M059J (cell line): ENCODE results near the gene GADD45B. TPM values are rescaled to one million over a fixed set of nuclear protein-coding genes. Genes with fewer than 3 reads are reported as not detected.

Source experiments
- DNase-seq: peaks from one replicate; pipeline ENCODE4 v3.0.0-alpha.2; 2012; ENCODE audit warnings: low read depth
- total RNA-seq: library from RNA; depleted of rRNA; stranded (reverse); fragments of >200 nt; shearing (Covaris generic); gene quantifications from 2 replicates; pipeline ENCODE4 v1.2.3, GENCODE V29; 2014; rRNA removed

Gene GADD45B, protein sequence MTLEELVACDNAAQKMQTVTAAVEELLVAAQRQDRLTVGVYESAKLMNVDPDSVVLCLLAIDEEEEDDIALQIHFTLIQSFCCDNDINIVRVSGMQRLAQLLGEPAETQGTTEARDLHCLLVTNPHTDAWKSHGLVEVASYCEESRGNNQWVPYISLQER
- total RNA-seq, result 38.8 and 54.0 TPM in 2 replicates

DNA sequence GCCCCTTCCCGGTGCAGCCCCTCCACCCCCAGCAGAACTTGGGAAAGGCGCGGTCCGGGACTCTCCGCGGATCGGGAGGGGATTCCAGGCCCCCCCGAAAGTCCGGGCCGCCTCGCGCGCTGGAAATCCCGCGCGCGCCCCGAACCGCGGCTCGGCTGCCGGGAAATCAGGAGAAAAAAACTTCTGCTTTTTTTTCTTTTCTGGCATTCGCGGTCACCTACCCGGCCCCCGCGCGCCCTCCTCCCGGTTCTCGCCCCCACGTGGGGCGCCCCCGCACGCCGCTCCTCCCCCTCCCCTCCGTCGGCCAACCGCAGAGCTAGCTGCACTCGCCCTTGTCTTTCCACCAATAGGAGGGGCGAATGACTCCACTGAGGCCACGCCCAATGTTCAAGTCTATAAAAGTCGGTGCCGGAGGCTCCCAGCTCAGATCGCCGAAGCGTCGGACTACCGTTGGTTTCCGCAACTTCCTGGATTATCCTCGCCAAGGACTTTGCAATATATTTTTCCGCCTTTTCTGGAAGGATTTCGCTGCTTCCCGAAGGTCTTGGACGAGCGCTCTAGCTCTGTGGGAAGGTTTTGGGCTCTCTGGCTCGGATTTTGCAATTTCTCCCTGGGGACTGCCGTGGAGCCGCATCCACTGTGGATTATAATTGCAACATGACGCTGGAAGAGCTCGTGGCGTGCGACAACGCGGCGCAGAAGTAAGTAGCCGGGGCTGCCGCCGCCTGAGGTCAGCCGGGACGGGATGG is at the start of gene GADD45B:
TSS of gene GADD45B (plus strand) at position 426 of the 749 bp plus-strand sequence. CDS start at position 658, 232 bp downstream.
- DNase-seq, result peak; percentile 96

DNA sequence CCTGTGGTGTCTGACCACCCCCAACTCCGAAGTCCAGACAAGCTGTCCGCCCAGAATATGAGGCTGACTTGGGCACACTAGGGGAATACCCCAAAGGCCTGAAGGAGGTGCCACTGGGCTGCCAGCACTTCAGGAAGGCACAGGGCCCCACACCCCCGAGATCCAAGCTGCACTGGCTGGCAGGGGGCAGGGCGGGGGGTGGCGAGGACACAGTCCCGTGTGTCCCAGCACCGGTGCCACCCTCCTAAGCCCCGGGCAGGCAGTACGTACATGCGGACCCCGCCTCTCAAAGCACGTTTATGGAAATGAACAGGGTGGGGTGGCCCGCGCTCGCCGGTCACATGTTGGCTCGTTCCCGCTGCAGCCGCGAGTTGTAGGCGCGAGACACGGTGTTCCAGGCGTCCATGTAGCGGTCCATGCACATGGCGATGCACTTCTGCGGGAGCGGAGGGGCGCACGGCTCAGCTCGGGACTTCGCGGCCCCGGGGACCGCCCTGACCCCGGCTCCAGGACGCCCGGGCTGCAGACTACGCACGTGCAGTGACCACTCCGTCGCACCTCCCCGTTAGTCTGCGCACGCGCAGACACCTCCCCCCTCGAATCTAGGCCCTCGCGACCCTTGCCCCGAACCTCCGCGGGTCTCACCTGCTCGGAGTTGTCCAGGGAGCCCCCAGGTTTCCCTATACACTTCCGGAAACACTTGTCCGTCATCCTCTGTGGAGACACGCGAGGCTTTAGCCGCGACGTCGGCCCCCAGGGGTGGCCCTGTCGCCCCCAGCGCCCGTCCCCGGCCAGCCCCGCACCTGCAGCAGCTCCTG is 49.1 kb upstream of the GADD45B start:
- peak; percentile 24 for DNase-seq

DNA sequence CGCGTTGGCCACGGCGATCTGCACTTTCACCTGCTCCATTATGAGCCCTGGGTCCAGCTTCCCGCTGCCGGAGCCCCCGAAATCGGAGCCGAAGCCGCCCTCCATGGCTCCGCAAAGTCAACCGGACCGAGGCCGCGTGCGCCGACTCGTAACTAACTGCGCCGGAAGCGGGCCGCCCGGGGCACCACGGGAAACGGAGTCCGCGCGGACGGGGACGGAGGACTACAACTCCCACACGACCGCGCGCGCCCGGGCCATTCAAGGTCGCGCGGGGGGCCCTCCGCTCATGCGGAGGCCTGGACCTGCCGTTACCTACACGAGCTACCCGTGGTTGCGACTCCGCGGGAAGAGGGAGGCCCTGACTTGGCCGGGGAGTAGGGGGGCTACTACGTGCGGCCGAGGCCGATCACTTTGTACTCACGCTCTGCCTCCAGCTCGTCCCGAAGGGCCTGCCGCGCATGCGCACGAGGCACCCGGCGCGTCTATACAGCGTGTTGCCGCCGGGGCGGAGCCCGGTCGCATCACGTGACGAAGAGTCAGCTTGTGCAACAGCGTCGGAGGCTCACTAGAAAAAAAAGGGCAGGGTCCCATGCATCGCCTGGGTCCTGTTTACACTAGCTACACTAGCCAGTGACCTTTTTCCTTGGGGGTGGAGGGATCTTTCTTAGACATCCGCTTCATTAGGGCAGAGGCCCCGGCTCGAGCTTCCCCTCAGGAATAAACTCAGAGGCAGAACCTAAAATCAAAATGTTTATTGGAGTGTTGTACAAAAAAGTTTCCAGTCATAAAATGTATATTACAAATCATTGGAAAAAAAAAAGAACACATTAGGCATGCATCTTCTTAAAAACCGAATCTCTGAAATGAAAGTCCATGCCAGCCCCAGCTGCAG is 48.3 kb upstream of the GADD45B start, which contains the start of gene TIMM13:
TSS of gene TIMM13 (minus strand) at position 158 of the 892 bp plus-strand sequence. CDS start at position 105, 53 bp downstream.
- DNase-seq, result peak; percentile 94

DNA sequence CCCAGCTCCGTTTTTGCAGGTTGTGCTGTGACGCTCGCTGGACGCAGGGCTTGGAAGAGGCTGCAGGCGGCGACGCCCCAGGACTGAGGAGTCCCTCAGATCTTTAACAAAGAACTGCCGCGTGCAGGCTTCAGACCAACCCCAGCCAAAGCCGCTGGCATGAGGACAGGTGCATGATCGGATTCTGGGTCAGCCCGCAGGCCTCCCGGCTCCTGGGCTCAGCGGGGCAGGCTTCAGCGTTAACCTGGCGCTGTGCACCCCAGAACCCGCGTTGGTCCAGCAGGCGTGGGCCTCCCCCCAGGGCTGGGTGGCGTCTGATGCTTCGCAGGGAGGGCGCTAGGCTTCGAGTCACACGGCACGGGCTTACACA is 47.6 kb upstream of the GADD45B start:
- DNase-seq, result peak; percentile 24

DNA sequence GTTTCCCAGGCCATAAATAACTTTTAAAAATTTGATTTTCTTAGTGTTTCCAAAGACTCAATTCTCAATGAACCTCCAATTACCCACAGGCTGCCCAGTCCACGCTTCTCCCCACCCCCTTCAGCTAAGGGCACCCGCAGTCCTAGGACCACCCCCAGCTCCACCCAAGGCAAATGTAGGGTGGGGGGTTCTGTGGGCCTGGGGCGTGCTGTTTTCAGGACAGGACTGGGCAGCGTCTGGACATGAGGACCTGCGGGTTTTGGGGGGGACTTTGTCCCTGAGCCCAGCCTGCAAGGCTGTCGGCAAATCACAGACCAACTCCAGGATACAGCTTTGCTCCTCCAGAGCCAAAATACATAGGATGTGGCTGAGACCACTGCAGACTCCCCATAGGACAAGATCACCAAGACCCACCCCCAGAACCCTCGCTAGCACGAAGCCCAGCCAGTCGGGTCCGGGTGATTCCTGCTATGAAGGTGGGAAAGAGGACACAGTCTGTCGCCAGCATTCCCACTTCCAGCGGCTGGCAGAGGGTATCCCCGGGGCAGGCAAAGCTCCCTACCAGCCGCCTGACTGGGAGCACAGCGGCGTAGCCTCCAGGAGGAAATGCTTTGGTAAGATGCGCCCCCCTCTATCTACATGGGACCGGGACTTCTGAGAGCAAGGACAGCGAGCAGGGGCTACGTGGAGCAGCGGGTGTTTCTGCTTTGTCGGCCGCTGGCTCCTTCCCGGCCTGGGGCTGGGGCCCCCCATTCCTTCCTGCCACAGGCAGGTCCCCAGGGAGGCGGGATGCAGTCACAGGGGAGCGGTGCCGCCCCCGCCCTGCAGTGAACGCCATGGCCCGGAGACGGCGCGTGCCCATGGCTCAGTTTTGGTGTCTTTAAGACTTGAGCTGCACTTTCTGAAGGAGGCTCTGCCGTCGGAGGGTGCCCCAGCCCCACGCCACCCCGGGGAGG is 46.9 kb upstream of the GADD45B start:
- DNase-seq, result no peak

DNA sequence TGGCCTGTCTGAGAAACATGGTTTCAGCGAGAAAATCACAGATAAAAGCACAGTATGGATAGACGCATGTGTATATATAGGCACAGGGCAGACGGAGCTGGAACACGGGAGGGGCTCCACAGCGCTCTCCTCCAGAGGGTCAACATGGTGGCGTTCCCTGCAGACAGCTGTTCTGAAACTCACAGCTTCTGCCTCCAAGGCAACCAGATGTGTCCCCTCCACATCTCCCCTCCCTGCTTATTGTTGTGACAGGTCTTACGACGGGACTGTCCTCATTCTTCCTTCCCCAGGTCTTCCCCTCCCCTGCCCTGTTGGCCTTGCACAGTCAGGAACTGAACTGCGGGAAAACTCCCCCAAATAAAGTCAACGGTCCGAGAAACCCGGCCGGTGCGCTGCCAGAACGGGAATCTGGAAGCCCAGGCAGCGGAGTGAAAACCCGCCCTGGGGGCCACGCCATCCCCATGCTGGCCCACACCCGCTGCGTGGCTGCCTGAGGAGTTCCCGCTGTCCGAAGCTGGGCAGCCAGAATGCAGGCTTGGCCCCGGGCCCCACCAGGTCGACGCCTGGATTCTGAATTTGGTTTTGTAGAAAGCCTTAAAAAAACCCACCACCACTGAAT is 45.9 kb upstream of the GADD45B start:
- DNase-seq, result no peak

DNA sequence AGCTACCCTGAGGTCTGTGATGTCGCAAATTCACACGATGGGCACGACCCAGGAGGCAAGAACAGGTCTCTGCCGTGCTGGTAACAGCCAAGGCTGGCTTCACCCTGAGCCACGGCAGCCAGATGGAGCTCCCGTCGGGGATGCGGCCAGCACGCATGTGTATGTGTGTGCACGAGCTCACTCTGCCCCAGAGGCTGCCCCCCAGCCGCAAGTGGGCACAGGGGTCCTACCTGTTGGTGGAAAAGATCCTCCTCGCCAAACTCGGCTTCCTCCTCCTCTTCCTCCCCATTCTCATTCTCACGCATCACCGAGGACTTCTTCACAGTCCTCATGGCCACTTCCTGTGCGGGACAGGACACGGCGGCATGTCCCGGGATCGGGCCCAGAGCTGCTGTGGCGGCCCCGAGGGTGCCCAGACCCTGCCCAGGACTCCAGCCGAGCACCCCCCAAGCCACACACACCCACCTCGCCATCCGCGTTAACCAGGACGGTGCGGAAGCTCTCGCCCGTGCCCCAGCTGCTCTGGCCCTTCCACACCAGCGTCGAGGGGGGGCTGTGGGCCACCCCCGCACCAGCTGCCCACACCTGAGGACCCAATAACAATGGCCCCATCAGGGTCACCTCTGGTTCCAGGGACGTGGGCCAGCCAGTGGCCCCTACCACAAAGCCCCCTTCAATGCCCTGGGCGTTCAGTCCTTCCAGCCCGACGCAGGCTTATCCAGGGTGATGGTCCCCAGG is 44.4 kb upstream of the GADD45B start:
- no peak for DNase-seq

DNA sequence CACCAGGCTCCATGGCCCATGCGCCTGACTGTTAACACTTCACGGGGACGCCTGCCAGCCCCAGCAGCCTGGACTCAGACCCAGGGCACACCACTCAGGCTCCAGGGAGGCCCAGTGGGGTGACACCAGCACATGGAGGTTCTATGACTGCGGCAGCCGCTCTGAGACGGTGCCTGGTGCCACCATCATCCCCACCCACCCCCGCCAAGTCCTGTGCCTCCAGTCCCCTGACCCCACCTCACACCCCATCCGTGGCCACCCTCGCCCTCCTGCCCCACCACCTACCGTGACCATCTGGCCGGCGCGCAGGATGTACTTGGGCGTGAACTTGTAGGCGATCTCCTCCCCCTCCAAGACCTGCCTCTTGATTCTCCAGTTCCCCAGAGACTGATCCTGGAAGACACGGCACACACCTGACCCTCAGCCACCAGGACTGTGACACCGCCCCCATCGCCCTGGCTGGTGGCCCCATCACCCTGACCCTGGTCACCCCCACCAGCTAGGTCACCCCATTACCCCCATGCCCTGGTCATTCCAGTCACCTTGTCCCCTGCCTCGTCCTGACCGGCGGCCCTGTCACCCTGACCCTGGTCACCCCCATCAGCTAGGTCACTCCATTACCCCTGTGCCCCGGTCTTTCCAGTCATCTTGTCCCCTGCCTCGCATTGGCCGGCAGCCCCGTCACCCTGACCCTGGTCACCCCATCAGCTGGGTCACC is 43.6 kb upstream of the GADD45B start:
- DNase-seq, result no peak

DNA sequence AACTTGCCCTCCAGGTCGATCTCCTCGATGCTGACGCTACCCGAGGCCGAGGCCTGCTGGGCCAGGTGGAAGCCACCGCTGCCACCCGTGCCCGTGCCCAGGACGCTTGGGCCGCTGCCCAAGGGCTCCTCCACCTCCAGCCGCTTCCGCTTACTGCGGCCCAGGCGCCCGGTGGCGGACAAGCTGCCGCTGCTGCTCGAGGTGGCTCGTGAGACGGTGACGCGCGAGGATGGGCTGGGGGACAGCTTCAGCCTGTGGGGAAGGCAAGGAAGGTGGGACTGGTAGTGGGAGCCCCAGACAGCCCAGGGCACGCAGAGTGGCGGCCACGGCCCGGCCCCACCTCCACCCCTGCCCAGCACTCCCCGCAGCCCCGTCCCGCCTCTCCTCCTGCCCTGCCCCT is 42.1 kb upstream of the GADD45B start:
- DNase-seq, result no peak

DNA sequence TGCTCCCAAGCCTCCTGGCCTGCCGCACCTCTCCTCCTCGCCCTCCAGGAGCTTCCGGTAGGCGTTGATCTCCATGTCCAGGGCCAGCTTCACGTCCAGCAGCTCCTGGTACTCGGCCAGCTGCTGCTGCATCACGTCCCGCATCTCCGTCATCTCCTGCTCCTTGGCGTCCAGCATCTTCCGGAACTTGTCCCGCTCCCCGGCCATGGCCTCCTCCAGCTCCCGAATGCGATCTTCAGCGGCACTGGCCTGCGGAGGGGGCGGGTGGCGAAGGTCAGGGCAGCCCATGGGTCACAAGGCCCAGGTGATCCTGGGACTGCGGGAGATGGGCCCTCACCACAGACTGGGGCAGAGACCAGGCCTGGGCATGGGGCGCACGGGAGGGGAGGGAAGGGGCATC is 41.7 kb upstream of the GADD45B start:
- no peak for DNase-seq

DNA sequence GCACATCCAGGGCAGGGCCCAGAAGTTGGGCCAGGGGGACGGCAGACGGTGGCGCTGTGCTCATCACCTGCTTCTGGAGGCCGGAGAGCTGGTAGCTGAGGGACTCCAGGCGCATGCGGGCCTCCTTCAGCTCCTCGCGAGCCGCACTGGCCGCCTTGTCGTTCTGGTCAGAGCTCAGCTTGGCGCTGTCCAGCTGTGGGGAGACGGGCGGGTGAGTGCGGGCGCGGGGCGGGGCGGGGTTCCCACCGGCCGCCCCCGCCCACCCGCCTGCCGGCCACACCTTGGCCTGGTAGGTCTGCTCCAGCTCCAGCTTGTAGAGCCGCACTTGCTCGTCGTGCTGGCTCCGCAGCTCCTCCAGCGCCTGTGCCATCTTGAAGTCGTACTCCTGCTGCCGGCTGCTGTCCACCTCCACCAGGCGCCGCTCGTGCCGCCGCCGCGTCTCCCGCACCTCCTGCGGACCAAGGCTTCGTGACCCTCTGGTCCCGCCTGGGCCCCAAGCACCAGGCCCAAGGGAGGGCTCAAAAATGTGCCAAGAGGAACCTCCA is 41.1 kb upstream of the GADD45B start:
- no peak for DNase-seq

DNA sequence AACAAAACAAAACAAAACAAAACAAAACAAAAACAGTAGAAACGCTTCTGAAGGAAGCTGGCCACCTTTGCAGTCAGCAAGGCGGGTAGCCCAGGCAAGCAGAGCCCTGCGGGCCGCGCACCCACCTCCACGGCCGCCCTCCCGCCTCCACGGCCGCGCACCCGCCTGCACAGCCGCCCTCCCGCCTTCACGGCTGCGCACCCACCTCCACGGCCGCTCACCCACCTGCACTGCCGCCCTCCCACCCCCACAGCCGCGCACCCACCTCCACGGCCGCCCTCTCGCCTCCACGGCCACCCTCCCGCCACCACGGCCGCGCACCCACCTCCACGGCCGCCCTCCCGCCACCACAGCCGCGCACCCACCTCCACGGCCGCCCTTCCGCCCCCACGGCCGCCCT is 39.5 kb upstream of the GADD45B start:
- DNase-seq, result no peak

DNA sequence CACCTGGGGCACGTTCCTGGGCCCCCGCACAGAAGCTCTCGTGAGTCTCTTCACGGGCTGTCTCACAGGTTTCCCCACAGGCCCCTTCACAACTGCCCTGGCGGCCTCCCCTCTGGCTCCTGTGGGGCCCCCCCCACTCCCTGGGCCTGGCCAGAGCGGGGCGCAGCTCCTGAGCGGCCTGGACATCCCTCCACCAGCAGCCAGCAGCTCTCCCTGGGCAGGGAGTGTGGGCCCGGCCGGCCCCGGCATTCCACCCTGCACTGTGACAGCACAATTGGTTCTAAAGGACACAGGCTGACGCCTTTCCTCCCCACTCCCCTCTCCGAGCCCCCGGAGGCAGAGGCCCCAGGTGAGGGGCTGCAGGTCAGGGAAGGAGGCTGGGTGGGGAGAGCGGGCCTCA is 39.0 kb upstream of the GADD45B start:
- no peak for DNase-seq

DNA sequence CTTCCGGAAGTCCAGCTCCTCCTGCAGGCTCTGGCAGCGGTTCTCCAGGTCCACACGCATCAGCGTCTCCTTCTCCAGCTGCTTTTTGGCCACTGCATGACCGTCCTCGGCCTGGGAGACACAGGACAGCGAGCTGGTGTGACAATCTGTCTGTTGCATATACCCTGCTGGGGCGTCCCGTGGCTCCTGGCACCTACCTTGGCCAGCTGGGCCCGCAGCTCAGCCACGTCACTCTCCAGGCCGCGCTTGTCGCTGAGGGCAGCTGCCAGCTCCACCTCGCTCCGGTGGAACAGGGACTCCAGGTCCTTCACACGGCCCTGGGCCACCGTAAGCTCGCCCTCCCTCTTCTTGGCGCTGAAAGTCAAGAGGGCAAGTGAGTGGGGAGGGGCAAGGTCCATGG is 37.7 kb upstream of the GADD45B start:
- no peak for DNase-seq

DNA sequence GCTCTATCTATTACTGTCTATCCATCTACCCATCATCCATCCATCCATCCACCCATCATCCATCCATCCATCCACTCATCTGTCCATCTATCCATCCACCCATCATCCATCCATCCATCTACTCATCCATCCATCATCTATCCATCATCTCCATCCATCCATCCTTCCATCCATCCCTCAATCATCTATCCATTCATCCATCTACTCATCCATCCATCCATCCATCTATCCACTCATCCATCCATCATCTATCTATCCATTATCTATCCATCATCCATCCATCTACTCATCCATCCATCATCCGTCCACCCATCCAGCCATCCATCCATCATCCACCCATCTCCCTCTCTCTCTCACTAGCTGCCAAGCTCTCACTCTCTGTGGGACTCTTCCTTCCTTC is 35.4 kb upstream of the GADD45B start:
- DNase-seq, result no peak

DNA sequence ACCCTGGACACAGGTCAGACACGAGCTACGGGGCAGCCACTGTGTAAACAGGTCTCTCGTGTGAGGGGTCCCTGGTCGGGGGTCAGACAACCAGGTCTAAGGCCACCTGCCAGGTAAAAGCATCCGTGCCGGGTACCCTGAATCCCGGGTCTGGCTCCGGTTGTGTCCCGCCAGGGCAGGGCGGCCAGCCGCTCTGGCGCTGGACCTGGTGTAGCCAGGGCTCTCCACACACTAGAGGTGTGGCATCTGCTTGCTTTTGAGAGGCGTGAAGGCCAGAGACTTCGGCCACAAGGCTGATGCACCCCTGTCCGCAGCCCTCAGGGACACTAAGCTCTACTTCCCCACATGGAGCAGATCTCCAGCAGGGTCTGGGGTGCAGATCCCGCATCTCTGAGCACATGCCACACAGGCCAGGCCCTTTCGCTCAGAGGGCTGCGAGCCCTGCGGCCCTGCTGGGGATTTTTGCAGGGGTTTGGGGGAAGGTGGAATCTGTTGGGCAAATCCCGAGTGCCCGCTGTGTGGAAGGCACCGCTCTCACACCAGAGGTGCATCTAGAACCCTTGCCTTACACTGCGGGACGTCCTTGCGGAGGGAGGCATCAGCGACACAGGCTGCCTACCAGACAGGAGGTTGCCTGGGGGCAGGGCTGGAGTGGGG is 34.7 kb upstream of the GADD45B start:
- DNase-seq, result no peak

DNA sequence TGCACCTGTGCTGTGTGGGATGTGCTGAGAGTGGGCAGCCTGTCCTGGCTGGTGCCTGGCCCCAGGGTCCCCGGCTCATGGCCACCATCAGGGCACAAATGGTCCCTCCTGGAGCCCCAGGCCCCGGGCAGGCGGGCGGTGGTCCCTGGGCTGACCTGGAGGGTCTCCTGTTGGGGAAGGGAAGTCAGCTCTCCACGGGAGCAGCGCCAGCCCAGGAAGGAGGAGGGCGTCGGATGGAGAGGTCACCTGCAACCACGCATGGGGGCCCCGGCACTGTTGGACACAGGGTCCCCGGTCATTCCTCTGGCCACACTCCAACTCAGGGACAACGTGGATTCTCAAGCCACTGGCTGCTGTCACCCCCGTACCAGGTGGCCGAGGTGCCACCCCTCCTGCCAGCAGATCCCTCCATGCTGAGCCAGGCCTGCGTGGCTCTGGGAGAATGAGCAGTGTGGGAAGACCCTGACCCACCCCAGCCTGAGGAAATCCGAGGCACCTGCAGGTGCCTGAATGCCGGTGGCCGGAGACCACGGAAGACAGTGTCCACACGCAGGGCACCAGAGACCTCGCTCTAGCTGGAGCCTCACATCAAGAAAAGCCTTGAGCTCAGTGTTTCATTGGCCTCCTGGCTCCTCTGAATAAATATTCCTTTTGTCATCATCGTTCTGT is 32.7 kb upstream of the GADD45B start:
- no peak for DNase-seq
